GM18873 (cell line): ENCODE measurements around the gene OR5D13.

Experiments
- ATAC-seq: cut with Tn5 transposase; IDR thresholded peaks from one replicate; pipeline ENCODE4 v1.9.1; 2021; ENCODE audit warnings: mild to moderate bottlenecking, moderate library complexity, moderate number of reproducible peaks; ENCODE audit not compliant: unreplicated experiment, low FRiP score

The OR5D13 gene

GRCh38 chr11:55773138-55773537 is at the start of gene OR5D13:
Gene OR5D13 (plus strand): TSS chr11:55773438. CDS start chr11:55773438, 0 bp downstream.
- ATAC-seq = no peak

- ATAC-seq = no peak
Measured at GRCh38 chr11:55726715-55727324, 46.4 kb upstream of the OR5D13 start.

GRCh38 chr11:55732936-55733335 is 40.3 kb upstream of the OR5D13 start:
- no peak for ATAC-seq

GRCh38 chr11:55791606-55792005 is 18.4 kb downstream of the OR5D13 start:
- no peak for ATAC-seq

GRCh38 chr11:55793321-55793720 is 20.1 kb downstream of the OR5D13 start:
- no peak for ATAC-seq

- ATAC-seq = no peak
Measured at GRCh38 chr11:55795256-55795655, 22.0 kb downstream of the OR5D13 start, which contains the start of gene OR5D14. Gene OR5D14 (plus strand): TSS chr11:55795556. CDS start chr11:55795556, 0 bp downstream.

GRCh38 chr11:55806248-55806647 is 33.0 kb downstream of the OR5D13 start:
- ATAC-seq = no peak

- ATAC-seq = no peak
Measured at GRCh38 chr11:55811067-55811466, 37.8 kb downstream of the OR5D13 start, which contains the start of gene OR5L1. Gene OR5L1 (plus strand): TSS chr11:55811367. CDS start chr11:55811467, 100 bp downstream.

- ATAC-seq = no peak
Measured at GRCh38 chr11:55819330-55819729, 46.1 kb downstream of the OR5D13 start, which contains the start of gene OR5D18. Gene OR5D18 (plus strand): TSS chr11:55819630. CDS start chr11:55819630, 0 bp downstream.
